OCI-LY7 (cell line): ENCODE measurements around the gene CTNNA3. TPM values are rescaled to one million over a fixed set of nuclear protein-coding genes. Genes with fewer than 3 reads are reported as not detected.

Experiments
- BruUV-seq: library from RNA; stranded (reverse); fragments of 400-500 nt; replicated peaks from 2 replicates; lab custom pipeline; 2021; lab: Mats Ljungman, UMichigan
- CTCF ChIA-PET: fragments of 300-600 bp; sonication (Branson Sonifier 250); formaldehyde crosslinking; loops from one replicate; lab custom pipeline; 2022; ENCODE audit warnings: antibody characterized with exemption; ENCODE audit not compliant: unreplicated experiment; lab: Charles Lee
- POLR2A ChIA-PET: fragments of 300-600 bp; sonication (Branson Sonifier 250); formaldehyde crosslinking; loops from one replicate; lab custom pipeline; 2022; ENCODE audit warnings: antibody characterized with exemption; lab: Charles Lee
- DNase-seq: peaks from one replicate; pipeline ENCODE4 v3.0.0-alpha.2; 2015; ENCODE audit warnings: low spot score
- H2AFZ ChIP-seq: fragments of 200-600 bp; sonication (generic), shearing (Covaris generic); 2 replicates; pipeline ENCODE4 v1.6.1; 2014; ENCODE audit warnings: mild to moderate bottlenecking, antibody characterized with exemption, low read length, moderate library complexity
- H3K27ac ChIP-seq: fragments of 200-600 bp; sonication (generic); 2 replicates; pipeline ENCODE4 v1.5.1; 2014; ENCODE audit warnings: mixed run types, low read depth, mild to moderate bottlenecking, moderate library complexity, low read length, inconsistent platforms; ENCODE audit not compliant: poor library complexity, severe bottlenecking
- H3K36me3 ChIP-seq: fragments of 200-600 bp; sonication (generic); 2 replicates; pipeline ENCODE4 v1.6.1; 2014; ENCODE audit warnings: mild to moderate bottlenecking, antibody characterized with exemption, low read length, moderate library complexity, mixed read lengths; ENCODE audit not compliant: insufficient read depth
- H3K4me1 ChIP-seq: fragments of 200-600 bp; sonication (generic); 2 replicates; pipeline ENCODE4 v1.5.1; 2014; ENCODE audit warnings: mild to moderate bottlenecking, low read length; ENCODE audit not compliant: insufficient read depth, poor library complexity, severe bottlenecking
- H3K4me2 ChIP-seq: fragments of 200-600 bp; sonication (generic); 2 replicates; pipeline ENCODE4 v1.6.1; 2014; ENCODE audit warnings: mild to moderate bottlenecking, low read length
- H3K4me3 ChIP-seq: fragments of 200-600 bp; sonication (generic); 2 replicates; pipeline ENCODE4 v1.5.1; 2014; ENCODE audit warnings: mild to moderate bottlenecking, low read depth, low read length; ENCODE audit not compliant: poor library complexity, severe bottlenecking
- H3K79me2 ChIP-seq: fragments of 200-600 bp; sonication (generic); 2 replicates; pipeline ENCODE4 v1.6.1; 2016; ENCODE audit warnings: low read depth, mild to moderate bottlenecking, low read length, moderate library complexity, mixed read lengths; ENCODE audit not compliant: insufficient read depth
- H3K9me2 ChIP-seq: fragments of 200-600 bp; sonication (generic); 2 replicates; pipeline ENCODE4 v1.6.1; 2016; ENCODE audit warnings: mild to moderate bottlenecking, low read length, mixed read lengths; ENCODE audit not compliant: insufficient read depth
- H3K9me3 ChIP-seq: fragments of 200-600 bp; sonication (generic); 2 replicates; pipeline ENCODE4 v1.6.1; 2014; ENCODE audit warnings: mild to moderate bottlenecking, mixed run types, low read length, mixed read lengths
- H4K20me1 ChIP-seq: fragments of 200-600 bp; sonication (generic); 2 replicates; pipeline ENCODE4 v1.6.1; 2014; ENCODE audit warnings: mild to moderate bottlenecking, antibody characterized with exemption, low read length, moderate library complexity, mixed read lengths; ENCODE audit not compliant: insufficient read depth
- EZH2phosphoT487 ChIP-seq: fragments of 200-600 bp; sonication (generic); IDR thresholded peaks from 2 replicates; pipeline ENCODE4 v1.6.1; 2018; ENCODE audit warnings: low read depth, borderline replicate concordance, mild to moderate bottlenecking, mixed run types, antibody characterized with exemption, low read length, moderate library complexity, mixed read lengths
- intact Hi-C: fragments of 100-400 bp; cut with micrococcal nuclease; formaldehyde crosslinking; loops from one replicate; pipeline ENCODE4 v1.10.0; 2022; ENCODE audit not compliant: unreplicated experiment
- total RNA-seq, 2 experiments: library from RNA; depleted of rRNA in 1 of 2; stranded (reverse); fragments of >200 nt in 1 of 2; shearing (Covaris generic) in 1 of 2; gene quantifications; 2 replicates each; pipeline ENCODE4 v1.2.3, GENCODE V29; 2014 to 2022
- TF ChIP-seq, protein P1 (sequence below): fragments of 200-600 bp; sonication (generic); conservative IDR thresholded peaks from 2 replicates; pipeline ENCODE4 v1.5.1; 2014; ENCODE audit warnings: mild to moderate bottlenecking, antibody characterized with exemption, low read length, moderate library complexity, mixed read lengths

The CTNNA3 gene
- total RNA-seq, 2 experiments from 2014 or later = not detected

DNA sequence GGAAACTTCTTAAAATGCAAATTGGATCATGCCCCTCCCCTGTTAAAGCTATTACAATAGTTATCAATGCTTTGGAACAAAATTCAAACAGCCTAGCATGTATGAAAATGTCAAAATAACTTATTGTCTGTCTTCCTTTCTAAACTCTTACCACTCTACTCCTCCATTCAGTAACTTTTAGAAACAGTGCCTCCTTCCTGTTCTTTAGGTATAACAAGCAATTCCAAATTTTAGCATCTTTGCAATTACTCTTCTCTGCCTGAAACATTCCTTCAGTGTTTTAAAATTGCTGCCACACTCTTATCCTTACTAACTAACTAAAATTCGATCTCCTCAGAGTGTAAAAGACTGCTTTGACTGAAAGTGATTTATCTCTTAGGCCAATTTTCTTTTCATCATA lies 1430.6 kb downstream of the CTNNA3 start:
- intact Hi-C loops = no loop called here
- H2AFZ ChIP-seq = no peak overlapping the region
- no TSS peak for BruUV-seq
- no peak for DNase-seq
- ChIA-PET POLR2A (no interaction called here), CTCF (no interaction called here)
- H3K4me1 ChIP-seq = no peaks in the 10 kb centered on the region
- no peaks in the 10 kb centered on the region for H3K79me2 ChIP-seq
- H3K4me3 ChIP-seq = no peak overlapping the region
- TF ChIP-seq, protein P1, sequence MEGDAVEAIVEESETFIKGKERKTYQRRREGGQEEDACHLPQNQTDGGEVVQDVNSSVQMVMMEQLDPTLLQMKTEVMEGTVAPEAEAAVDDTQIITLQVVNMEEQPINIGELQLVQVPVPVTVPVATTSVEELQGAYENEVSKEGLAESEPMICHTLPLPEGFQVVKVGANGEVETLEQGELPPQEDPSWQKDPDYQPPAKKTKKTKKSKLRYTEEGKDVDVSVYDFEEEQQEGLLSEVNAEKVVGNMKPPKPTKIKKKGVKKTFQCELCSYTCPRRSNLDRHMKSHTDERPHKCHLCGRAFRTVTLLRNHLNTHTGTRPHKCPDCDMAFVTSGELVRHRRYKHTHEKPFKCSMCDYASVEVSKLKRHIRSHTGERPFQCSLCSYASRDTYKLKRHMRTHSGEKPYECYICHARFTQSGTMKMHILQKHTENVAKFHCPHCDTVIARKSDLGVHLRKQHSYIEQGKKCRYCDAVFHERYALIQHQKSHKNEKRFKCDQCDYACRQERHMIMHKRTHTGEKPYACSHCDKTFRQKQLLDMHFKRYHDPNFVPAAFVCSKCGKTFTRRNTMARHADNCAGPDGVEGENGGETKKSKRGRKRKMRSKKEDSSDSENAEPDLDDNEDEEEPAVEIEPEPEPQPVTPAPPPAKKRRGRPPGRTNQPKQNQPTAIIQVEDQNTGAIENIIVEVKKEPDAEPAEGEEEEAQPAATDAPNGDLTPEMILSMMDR = no peak
- TF ChIP-seq EZH2phosphoT487 = no peak
- no peak overlapping the region for H3K4me2 ChIP-seq
- H3K9me2 ChIP-seq = no peaks in the 10 kb centered on the region
- no peaks in the 10 kb centered on the region for H3K36me3 ChIP-seq
- no peaks in the 10 kb centered on the region for H3K9me3 ChIP-seq
- no peak overlapping the region for H3K27ac ChIP-seq
- H4K20me1 ChIP-seq = no peaks in the 10 kb centered on the region

- no peak for DNase-seq
- no peaks in the 10 kb centered on the region for H4K20me1 ChIP-seq
- H3K4me2 ChIP-seq = no peak overlapping the region
- TF ChIP-seq EZH2phosphoT487 = no peak
- TF ChIP-seq, protein P1 = no peak
- H3K36me3 ChIP-seq = no peaks in the 10 kb centered on the region
- no TSS peak for BruUV-seq
- no peaks in the 10 kb centered on the region for H3K79me2 ChIP-seq
- intact Hi-C loops = no loop called here
- H3K9me2 ChIP-seq = no peaks in the 10 kb centered on the region
- POLR2A ChIA-PET = interaction anchor here (0.7 to 0.9 kb wide), 2 partner anchors 425 to 1011 kb away, joined by 3 read pairs; no protein-coding TSS in a partner anchor
- CTCF ChIA-PET = no interaction called here
- H3K27ac ChIP-seq = no peak overlapping the region
- no peak overlapping the region for H3K4me3 ChIP-seq
- no peaks in the 10 kb centered on the region for H3K9me3 ChIP-seq
- no peak overlapping the region for H2AFZ ChIP-seq
- no peaks in the 10 kb centered on the region for H3K4me1 ChIP-seq
Measured at GRCh38 chr10:66259836-66260235, 1436.2 kb downstream of the CTNNA3 start.

- Histone ChIP-seq H3K27ac (no peak overlapping the region), H4K20me1 (no peaks in the 10 kb centered on the region), H3K36me3 (no peaks in the 10 kb centered on the region), H2AFZ (no peak overlapping the region), H3K9me3 (no peaks in the 10 kb centered on the region), H3K4me3 (no peak overlapping the region), H3K9me2 (no peaks in the 10 kb centered on the region), H3K79me2 (no peaks in the 10 kb centered on the region), H3K4me2 (no peak overlapping the region), H3K4me1 (no peaks in the 10 kb centered on the region)
- DNase-seq = no peak
- CTCF ChIA-PET = no interaction called here
- intact Hi-C loops = no loop called here
- POLR2A ChIA-PET = interaction anchor here (0.8 kb wide), 1 partner anchor 1756 kb away, joined by 3 read pairs; no protein-coding TSS in a partner anchor
- TF ChIP-seq, protein P1 = no peak
- TF ChIP-seq EZH2phosphoT487 = no peak
- no TSS peak for BruUV-seq
Measured at GRCh38 chr10:66258693-66259092, 1437.3 kb downstream of the CTNNA3 start.
